ENCODE results near the gene CYGB.

CYGB gene

DNA sequence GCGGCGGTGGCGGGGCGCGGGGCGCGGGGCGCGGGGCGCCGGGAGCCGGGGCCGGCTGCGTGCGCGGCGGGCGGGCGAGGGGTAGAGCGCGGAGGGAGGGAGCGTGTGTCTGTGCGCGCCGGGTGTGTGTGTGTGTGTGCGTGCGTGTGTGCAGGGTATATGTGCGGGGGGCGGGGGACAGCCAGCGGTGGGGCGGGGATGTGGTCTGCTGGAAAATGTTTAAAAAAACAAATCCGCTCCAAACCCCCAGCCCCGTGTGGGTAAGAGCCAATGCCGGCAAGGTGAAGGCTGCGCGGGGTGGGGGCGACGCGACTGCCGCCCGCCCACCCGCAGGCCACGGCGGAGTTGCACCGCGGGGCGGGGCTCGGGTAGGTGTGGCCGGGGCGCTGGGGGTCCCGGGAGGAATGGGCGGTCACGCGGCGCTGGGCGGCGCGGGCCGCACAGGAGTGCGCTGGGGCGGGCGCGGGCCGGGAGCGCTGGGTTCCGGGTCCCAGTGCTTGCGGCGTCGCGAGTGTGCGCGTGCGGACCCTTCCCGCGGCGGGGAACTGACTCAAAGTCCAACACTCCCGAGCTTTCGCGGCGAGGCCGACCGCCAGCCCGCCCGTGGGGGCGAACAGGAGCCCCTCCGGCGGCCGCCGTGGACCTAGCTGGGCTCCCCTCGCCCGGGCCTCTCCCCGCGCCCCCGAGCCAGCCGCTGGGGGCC, at the start of gene CYGB:
Gene CYGB, minus strand, starts transcription at position 132 of the 703 bp plus-strand sequence. CDS start 167 bp downstream, outside the sequence.
- DNase-seq, result no peak

DNA sequence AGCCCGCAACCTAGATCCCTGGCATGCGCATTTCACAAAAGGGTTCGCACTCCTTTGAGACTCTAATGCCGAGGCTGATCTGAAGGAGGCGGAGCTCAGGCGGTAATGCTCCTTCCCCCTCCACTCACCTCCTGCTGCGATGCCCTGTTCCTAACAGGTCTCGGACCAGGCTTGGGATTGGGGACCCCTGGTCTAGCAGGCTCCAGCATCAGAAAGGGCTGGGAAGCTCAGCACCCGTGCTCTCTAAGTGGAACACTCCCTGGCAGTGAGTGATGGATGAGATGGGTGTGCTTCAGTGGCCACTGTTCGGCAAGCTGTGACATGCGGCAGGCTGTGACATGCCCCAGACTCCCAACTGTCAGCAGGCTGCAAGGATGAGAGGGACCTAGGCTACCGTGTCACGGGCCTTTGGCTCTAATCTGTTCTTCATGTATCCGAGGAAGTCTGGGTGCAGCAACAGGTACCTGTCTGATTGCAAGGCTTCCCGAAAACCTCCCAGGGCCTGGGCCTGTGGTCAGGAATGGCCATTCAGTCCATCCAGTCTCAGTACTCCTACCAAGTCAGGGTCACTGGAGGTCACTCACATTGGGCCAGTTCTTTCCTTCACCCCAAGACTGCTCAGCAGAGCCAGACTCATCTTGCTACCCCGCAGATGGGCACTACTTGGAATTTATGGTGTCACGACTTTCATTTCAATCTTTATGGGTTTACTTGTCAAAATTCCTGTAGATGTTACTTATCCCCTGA, 49.4 kb upstream of the CYGB start:
- peak; percentile 77 for DNase-seq

DNA sequence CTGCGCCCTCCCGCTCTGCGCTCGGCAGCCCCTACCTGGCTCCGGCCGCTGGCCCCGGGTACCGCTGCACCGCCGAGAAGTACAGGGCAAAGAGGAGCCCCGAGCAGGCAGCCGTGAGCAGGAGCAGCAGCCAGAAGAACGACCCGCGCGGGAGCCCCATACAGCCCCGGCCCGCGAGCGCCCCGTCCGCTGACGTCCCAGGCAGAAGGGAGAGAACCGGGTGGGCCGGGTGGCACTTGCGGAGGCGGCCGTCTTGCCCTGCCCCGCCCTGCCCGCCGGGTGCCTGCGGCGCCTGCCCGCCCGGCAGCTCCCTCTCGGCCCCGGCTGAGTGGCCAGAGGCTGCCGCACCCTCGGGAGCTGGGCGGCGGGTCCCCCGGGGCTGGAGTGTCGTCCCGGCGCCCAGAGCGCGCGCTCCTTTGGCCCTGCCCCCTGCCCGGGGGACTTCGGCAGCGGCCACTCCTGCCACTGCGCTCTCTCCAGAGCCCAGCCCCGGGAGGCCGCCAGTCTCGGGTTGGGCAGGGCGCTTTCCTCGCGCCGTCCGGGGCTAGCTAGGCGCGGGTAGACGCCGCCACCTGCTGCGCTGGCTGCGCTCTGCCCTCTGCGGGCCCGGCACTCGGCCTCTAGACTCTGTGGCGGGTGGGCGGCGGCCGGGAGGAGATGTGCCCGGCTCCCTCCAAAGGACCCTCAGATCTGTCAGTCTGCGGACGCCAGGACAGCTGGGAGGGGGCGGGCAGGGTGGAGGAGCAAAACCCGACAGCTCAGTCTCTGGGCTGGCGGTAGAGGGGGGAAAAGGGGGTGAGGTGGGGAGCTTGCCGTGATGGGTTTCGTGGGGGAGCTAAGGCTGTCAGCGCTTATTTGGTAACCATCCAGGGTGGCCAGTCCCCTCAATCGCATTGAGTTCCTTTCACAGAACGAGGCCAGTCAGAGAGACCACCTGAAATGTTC, 48.4 kb upstream of the CYGB start, which contains the start of gene ST6GALNAC2:
Gene ST6GALNAC2, minus strand, starts transcription at position 212 of the 945 bp plus-strand sequence. Its CDS starts 52 bp downstream, at position 160.
- peak; percentile 69 for DNase-seq

DNA sequence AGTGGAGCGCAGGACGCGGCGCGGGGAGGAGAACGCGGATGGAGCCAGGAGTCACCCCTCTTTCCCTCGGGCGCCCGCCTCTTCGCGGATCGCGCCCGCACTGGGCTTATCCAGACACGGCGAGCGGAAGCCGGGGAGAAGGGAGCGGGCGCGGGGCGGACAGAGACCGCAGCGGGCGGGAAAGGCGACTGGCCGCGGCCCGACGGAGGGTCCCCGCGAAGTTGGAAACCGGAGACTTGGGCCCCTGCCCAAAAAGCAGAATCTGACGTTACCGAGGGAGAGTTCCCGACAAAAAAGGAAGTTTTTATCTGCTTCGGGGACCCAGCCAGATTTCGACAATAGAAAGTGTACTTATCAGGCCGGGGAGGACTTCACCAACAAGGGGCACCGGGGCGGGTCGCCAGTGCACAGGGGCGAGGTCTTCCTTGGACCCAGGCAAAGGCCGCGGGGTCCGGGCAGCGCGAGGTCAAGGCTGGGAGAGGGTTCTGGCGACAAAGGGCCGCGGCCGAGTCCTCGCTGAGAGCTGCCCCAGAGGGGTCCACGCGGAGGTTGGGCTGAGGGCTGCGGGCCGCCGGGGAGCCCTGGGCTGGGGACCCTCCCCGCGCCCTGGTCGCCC, 47.6 kb upstream of the CYGB start:
- no peak for DNase-seq

DNA sequence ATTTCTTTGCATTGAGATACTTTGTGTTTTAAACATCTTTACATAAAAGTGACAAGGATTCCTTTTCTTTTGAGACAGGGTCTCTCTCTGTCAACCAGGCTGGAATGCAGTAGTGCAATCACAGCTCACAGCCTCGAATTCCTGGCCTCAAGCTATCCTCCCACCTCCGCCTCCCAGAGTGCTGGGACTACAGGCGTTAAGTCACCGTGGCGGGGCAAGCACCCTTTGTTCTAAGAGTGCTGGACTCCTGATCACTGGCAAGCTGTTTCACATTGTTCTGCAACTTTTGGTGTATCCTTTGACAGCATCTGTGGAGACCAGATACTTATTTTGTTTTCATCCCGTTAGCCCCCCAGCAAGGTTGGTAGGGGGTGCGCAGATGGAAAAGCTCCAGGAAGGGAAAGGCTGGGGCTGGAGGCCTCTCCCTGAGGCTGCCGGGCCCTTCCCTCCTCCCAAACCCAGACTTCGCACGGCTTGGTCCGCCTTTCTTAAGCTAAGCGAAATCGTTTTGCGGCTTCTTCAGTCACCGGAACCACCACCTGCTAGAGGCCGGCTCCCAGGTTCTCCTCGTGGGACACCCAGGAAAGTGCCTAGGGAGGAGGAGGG, 47.0 kb upstream of the CYGB start:
- DNase-seq, result no peak

DNA sequence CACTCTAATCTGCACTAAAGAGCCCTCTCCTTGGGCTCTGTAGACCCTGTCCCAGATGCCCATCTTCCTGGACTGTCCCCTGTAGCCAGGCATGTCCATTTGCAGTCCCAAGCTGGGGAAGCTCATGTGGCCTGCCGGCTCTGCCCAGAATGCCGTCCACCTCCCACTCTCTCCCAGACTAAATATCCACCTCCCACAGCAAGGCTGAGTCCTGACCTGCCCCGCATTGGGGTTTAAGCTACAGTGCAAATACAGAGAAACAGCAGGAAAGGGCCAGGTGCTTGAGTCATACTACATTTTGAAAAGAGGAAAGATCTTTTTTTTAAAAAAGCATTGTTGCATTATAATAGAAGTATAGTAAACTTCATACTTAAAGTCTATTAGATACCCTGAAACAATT, 45.2 kb upstream of the CYGB start:
- DNase-seq, result no peak

DNA sequence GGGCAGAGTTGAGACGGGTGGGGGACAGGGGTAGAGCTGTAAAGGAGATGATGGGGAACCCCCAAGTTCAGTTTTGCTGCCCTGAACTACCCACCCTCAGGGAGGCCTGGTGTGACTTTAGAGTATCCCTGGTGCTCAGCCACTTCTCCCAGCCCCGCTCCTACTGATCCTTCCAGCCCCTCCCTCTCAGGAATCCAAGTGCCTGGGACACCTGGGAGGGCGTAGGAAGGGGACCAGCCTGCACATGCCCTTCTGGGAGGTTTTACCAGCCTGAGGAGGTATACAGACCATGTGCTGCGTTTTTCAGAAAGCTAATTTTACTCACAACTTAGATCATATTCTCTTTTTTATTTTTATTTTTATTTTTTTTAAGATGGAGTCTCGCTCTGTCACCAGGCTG, 44.0 kb upstream of the CYGB start:
- no peak for DNase-seq

DNA sequence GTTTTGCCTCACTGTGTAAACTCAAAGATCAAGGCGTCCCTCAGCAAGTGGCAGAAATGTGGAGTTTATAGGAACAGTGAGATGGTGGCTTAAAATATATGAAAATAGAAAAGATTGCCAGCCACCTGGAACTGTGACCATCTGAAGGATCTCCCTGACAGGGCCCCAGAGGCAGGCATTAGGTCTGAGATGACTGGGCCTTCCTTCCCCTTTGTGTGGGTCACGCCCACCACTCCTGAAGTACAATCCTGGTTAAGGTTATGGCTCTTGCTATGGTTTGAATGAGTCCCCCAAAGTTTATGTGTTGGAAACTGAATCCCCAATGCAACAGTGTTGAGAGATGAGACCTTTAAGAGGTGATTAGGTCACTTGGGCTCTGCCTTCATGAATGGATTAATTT, 41.8 kb upstream of the CYGB start:
- DNase-seq, result no peak

DNA sequence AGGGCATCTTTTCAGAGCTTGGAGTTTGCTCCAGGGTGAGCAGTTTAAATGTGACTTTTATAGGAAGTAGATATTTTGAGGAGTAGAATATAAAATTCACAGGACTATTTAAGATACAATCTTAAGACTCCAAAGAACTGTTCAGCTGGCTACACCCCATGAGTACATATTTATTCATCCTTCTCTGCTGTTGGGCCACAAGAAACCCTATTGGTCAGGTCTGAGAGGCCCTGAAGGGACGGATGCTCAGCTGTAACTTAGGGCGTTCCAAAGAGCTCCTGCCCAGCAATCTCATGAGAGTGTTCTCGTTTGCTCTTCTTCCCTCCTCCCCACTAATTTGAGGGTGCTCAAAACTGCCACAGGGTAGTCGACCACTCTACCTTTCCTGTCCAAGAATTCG, 40.9 kb upstream of the CYGB start:
- DNase-seq, result no peak

DNA sequence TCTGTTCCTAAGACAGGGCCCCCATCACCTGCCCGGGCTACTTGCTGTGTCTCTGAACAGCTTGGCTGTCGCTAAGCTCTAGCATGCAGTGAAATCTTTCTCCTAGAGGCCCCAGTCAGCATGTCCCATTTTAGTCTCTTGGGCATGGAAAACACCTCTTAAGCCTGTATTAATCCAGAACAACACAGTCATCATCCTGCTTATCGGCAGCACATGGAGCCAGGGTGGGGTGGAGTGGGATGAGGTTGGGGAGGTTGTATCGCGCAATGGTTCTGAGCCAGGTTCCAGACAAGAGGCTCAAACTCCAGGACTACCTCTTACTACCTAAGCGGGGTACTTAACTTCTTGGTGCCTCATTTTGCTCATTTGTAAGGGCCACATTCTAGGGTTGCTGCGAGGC, 40.4 kb upstream of the CYGB start:
- DNase-seq, result no peak

DNA sequence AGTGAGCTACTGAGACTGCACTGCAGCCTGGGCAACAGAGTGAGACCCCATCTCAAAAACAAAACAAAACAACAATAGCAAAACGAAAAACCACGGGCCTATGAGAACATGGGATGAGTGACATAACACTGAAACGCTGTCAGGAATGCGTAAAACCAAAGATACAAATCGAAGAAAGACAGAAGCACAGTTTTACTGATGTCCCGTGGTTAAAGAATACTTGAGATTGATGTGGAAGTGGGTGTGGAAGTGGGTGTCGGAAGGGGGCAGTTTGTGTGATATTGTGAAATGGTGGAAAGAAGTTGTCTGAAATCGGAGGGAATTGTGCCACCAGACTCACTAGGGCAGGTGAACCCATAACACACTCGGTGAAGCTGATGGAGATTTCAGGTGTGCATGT, 38.7 kb upstream of the CYGB start:
- no peak for DNase-seq

DNA sequence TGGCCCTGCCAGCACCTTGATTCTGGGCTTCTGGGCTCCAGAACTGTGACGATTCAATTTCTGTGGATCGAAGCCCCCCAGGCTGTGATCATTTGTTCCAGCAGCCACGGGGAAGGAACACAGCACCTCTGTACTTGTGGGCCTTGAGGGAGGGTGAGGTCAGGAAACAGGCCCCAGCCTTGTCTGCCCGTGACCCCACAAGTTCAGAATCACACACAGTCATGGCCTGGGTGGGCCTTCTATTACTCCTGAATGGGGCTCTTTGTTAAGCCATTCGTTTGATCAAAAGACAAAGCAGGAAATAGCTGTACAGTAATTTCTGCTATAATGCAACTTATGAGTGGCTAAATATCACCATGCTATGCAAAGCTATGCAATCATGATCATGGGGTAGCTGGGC, 38.1 kb upstream of the CYGB start:
- DNase-seq, result no peak

DNA sequence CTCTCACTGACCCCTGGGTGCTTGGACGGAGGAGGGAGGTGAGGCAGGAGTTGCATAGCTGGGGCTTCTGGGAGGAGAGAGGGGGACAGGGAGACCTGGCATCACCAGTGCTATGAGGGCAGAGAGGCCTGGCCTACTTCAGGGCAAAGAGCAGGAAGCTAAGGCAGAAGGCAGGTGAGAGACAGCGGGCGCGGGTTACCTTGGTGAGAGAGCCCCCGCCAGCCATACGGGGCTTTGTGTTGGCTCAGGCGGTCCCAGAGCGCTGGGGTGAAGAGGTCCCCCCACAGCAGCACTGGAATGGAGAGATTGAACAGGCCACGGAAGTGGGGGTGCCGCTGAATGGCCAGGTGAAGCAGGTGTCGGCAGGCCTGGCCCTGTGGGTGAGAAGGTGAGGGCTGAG, 36.7 kb upstream of the CYGB start:
- DNase-seq, result no peak

DNA sequence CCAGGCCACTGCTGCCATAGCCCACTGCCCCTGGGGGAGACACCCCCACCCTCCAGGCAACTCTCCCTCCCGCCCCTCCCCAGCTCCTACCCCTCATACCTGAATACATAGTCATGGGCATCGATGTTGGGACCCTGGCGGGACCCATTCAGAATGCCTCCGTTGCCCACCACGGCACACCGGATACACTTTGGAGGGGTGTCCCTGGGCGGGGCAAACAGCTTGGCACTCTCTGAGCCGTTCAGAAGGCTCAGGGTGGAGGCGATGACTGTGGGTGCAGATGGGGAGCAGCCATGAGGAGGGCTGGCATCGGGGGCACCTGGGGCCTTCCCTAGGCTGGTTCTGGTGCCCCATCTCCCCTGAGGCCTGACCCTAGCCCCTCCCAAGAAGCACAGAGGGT, 35.6 kb upstream of the CYGB start:
- DNase-seq, result no peak

DNA sequence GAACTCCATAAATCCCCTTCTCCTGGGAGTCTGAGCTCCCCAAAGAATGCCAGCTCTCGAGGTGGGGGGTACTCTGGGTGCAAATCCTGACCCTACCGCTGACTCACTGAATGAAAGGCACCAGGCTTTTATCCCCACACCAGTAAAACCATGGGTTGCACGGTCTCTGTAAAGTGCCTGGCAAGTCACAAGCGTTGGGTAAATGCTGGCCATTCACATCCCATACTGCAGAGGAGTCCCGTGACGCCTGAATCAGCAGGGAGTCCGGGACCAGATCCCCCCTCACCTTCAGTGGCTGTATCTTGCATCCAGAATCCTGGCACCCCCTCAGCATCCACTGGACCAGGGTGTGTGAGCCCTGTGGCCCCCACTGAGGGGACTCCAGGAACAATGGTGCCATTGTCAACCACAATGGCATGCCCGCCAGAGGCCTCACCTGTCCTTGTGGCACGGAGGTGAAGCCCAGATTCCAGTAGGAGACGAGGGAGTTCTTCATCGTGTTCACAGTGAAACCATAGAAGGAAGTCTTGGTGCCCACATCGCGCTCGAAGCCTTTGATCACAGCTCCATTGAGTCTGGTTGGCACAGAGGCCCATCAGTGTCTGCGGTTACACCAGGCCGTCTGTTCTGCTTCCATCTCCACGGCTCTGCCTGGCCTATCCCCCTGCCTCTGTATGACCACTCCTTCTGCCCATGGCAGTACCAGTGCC, 34.8 kb upstream of the CYGB start:
- DNase-seq, result no peak

DNA sequence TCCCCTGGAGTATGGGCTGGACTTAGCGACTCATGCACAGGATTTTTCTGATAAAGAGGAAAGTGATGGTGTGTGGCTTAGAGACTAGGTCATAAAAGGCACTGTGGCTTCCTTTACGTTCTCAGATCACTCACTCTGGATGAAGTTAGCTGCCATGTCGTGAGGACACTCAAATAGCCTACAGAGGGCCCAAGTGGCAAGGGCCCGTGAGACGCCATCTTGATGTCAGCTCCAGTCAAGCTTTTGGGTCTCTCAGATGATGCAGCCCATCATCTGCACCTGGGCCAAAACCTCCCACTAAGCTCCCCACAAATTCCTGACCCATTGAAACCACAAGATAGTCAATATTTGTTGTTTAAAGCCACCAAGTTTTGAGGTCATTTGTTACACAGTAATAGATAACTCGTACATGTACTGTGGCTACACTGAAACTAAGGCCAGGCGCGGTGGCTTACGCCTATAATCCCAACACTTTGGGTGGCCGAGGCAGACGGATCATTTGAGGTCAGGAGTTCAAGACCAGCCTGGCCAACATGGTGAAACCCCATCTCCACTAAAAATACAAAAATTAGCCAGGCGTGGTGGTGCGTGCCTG, 33.5 kb upstream of the CYGB start:
- DNase-seq, result no peak

DNA sequence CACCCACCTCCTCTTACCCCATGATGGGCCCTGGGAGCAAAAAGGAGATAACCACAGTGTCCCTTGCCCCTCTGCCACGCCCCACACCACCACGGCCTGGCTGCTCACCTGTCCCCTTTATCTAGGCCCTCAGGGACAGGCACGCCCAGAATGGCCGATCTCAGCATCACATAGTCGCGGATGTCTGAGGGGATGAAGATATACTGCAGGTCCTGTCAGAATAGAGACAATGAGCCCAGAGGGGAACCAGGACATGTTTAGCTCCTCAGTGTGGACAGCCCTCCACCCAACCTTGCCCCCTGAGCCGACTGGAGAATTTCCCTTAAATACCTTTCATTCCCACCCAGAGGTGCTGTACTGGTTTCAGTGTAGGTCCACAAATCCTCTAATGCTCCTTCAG, 32.9 kb upstream of the CYGB start:
- DNase-seq, result no peak

DNA sequence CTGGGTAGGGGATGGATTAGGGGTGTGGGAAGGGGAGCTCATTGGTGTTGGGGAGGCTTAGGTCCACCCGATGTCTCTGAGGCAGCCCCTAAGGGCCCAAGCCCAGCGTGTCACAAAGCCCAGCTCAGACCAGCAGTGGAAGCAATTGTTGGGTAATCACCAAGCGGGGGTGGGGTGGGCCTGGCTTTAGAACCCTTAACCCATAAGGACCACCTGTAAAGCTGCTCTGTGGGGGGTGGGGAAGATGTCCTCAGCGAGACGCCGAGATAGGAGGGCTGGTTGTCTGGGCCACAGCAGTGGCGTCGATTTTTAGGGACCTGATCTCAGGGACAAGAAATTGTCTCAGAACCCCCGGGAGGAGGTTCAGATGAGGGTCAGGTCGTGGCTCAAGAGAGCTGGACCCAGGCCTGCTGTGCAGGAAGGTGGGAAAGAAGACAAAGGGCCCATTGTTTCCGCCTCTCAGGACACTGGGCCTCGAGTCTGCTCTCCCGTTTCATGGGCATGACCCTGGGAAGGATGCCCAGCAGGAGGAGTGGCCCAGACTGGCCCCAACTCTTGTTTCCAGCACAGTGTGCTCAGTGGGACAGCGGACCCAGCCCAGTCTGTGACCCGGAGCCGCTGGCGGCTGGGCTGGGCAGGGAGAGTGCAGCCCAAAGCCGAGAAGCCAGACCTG, 32.2 kb upstream of the CYGB start:
- DNase-seq, result no peak

DNA sequence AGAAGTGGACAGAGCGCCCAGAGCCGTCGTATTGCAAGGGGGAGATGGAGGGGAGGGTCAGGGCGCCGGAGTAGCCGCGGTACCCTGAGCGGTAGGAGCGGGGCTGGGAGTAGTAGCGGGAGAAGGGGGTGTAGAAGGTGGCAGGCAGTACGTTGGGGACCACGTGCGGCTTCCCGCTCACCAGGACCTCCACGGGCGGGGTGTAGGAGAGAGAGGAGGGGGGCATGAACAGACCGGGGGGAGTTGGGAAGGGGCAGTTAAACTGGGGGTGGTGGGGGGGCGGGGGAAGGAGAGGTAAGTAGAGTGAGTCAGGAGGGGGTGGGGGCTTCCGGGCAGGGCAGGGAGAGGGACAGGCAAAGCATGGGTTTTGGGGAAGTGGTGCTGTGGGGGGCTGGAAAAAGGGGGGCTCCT, 31.3 kb upstream of the CYGB start:
- no peak for DNase-seq

DNA sequence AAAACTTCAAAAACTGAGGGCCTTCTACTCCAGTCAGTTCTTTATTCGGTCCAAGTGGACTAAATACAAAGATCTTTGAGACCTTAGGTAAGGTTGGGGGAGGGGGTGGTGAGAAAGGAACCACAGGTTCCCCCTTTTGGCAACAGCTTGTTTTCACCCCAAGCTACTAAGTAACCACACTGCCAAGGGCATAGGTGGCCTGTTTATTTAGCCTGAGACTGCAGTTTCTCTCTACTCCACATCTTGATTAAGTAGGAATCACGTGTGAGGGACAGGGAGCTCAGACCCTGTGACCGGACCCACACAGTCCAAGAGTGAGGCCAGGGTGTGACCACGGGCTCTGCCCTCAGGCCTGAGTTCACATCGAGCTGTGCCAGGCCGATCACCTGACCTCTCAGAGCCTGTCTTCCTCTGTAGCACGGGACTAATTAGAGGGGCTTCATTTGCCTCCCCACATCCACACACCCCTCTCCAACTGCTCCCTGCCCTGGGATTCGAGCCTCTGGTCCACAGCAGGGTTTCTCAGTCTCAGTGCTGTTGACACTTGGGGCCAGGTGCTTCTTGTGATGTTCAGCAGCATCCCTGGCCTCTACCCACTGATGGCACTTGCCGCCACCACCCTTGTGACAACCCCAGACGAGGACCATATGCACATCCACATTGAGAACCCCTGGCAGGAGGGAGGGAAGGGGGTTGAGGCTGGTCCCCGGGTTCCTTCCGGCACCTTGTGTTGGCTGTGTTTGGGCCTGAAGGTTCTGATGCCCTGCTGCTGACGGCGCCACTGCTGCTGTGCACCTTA, 30.3 kb upstream of the CYGB start:
- DNase-seq, result no peak

Measured in NCI-H526 treated with DMSO at 0.1 percent for 48 hours (cell line).